ENCODE data around the gene EEF1E1.
"Not testable (repeated sequence)": the region's sequence is repeated elsewhere in the genome, so short reads cannot be mapped to it uniquely, and the experiment has no call there.

The EEF1E1 gene

GRCh38 chr6:8061736-8062135, 40.6 kb downstream of the EEF1E1 start:
- no peak for DNase-seq

- DNase-seq = no peak
These were observed 42.0 kb downstream of the EEF1E1 start for GRCh38 chr6:8060346-8060745.

GRCh38 chr6:8059129-8059528, 43.2 kb downstream of the EEF1E1 start:
- DNase-seq = no peak

GRCh38 chr6:8057793-8058192, 44.6 kb downstream of the EEF1E1 start:
- DNase-seq = no peak

GRCh38 chr6:8057263-8057662, 45.1 kb downstream of the EEF1E1 start:
- DNase-seq = no peak

- no peak for DNase-seq
These were observed 48.1 kb downstream of the EEF1E1 start for GRCh38 chr6:8054276-8054675.

GRCh38 chr6:8047541-8048292, 54.6 kb downstream of the EEF1E1 start:
- no peak for DNase-seq

- not testable (repeated sequence) for DNase-seq
These were observed 56.6 kb downstream of the EEF1E1 start for GRCh38 chr6:8045769-8046168.

GRCh38 chr6:8043221-8043620, 59.1 kb downstream of the EEF1E1 start:
- no peak for DNase-seq

- no peak for DNase-seq
These were observed 60.3 kb downstream of the EEF1E1 start for GRCh38 chr6:8041913-8042583.

- DNase-seq = not testable (repeated sequence)
These were observed 68.2 kb downstream of the EEF1E1 start for GRCh38 chr6:8034107-8034506.

- no peak for DNase-seq
These were observed 71.4 kb downstream of the EEF1E1 start for GRCh38 chr6:8030920-8031319.

Measured in T1000 (cell line).